Epithelial cell of proximal tubule (primary cell): Measurements from ENCODE around the gene TPMT. TPM values are rescaled to one million over a fixed set of nuclear protein-coding genes. Genes with fewer than 3 reads are reported as not detected.

Experiments used
- DNase-seq: peaks from one replicate; pipeline ENCODE4 v3.0.0-alpha.2; 2011; ENCODE audit warnings: low read depth
- H3K4me3 ChIP-seq: 2 replicates; pipeline ENCODE4 v1.5.1; 2011; ENCODE audit warnings: low read depth, mild to moderate bottlenecking, low read length
- total RNA-seq: library from RNA; depleted of rRNA; stranded (reverse); fragments of >200 nt; gene quantifications from 2 replicates; pipeline ENCODE4 v1.2.3, GENCODE V29; 2015
- TF ChIP-seq, protein P1 (sequence below): conservative IDR thresholded peaks from 2 replicates; pipeline ENCODE4 v1.5.1; 2012; ENCODE audit warnings: low read depth, mild to moderate bottlenecking, low read length

The TPMT gene
- total RNA-seq, 1 donor from 2014 or later, result 13.2 TPM

DNA sequence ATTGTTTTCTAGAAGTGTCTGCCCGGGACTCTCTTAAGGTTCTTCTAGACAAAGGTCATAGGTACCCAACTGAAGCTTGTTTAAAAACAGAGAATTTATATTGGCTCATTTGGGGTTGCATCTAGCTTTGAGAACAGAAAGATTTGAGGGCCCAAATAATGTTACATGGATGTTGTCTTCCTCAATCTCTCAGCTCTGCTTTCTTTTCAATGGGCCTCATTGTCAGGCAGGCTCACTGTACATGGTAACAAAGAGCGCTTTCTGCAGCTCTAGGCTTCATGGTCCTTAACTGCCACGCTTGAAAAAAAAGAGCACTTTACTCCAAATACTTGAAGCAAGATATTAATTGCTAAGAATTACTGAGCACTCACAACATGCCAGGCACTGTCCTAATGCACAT, 54.6 kb downstream of the TPMT start:
- TF ChIP-seq, protein P1, sequence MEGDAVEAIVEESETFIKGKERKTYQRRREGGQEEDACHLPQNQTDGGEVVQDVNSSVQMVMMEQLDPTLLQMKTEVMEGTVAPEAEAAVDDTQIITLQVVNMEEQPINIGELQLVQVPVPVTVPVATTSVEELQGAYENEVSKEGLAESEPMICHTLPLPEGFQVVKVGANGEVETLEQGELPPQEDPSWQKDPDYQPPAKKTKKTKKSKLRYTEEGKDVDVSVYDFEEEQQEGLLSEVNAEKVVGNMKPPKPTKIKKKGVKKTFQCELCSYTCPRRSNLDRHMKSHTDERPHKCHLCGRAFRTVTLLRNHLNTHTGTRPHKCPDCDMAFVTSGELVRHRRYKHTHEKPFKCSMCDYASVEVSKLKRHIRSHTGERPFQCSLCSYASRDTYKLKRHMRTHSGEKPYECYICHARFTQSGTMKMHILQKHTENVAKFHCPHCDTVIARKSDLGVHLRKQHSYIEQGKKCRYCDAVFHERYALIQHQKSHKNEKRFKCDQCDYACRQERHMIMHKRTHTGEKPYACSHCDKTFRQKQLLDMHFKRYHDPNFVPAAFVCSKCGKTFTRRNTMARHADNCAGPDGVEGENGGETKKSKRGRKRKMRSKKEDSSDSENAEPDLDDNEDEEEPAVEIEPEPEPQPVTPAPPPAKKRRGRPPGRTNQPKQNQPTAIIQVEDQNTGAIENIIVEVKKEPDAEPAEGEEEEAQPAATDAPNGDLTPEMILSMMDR, result no peak
- DNase-seq, result no peak
- H3K4me3 ChIP-seq, result no peak overlapping the region

DNA sequence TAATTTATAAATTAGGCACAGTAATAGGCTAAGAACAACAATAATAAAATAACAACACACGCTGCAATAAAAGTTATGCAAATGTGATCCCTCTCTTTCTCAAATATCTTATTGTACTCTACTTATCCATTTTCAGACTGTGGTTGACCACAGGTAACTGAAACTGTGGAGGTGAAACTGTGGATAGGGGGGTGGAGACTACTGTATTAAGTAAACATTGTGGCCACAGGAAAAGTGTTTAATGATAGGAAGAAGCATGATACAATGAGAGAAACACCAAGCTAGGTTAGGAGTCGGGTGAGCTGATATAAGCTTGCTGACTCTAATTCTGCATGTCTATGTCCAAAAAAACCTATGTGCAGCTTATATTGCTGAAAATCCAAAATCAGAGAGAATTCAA, 55.4 kb downstream of the TPMT start:
- DNase-seq, result no peak
- TF ChIP-seq, protein P1, result no peak
- no peak overlapping the region for H3K4me3 ChIP-seq

DNA sequence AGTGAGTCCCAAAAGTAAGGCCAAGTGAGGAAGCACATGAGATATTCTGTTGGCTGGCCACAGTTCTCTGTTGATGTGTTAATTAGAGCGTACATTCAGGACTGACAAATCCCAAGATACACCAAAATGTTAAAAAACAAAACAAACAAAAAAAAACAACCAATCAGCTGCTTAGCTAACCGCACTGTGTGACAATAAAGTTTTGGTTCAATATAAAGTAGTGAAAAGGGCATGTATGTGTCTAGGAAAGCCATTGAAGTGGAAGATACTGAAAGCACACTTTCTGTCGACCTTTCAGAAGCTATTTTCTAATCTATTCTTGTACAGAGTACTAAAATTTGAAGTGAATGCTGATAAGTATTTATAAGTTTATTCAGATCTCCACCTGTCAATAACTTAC, 58.5 kb downstream of the TPMT start:
- H3K4me3 ChIP-seq, result no peak overlapping the region
- TF ChIP-seq, protein P1, result no peak
- no peak for DNase-seq

DNA sequence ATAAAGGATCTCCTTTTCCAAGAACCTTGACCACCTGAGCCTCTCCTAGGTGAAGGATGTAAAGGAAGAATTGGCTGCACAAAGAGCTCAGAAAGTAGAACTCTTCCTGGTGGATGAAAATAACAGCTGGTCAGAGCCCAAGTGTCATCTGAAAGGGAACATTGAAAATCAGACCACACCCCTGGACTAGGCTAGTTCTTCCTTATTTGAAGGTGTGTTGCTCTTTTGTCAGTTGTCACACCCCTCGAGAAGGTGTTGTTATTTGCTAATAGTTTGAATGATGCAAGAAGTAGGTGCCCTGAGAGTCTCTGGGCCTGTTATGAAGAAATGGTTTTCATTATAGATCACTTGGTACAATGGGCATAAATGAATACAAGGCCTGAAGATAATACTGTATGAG, 63.5 kb downstream of the TPMT start:
- DNase-seq, result no peak
- H3K4me3 ChIP-seq, result no peak overlapping the region
- TF ChIP-seq, protein P1, result no peak

DNA sequence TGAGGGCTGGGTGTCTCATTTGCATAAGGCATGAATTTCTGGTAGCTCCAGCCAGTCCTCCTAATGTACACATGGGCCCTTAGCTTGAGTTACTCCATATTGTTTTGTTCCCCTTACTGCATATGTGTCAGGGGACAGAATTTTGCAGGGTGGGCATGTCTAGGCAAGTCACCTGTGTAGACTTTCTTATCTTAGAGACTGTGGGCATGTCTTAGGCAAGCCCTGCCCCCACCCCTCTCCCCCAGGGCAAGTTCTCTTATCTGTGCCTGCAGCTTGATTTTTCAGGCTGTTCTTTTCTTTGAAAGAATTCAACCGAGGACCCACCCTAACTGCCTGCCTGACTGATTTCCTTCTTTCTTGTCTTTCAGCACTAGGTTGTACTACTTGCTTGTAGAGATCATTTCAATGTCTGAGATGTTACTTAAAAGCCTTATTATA, 64.5 kb downstream of the TPMT start:
- no peak overlapping the region for H3K4me3 ChIP-seq
- TF ChIP-seq, protein P1, result no peak
- no peak for DNase-seq

DNA sequence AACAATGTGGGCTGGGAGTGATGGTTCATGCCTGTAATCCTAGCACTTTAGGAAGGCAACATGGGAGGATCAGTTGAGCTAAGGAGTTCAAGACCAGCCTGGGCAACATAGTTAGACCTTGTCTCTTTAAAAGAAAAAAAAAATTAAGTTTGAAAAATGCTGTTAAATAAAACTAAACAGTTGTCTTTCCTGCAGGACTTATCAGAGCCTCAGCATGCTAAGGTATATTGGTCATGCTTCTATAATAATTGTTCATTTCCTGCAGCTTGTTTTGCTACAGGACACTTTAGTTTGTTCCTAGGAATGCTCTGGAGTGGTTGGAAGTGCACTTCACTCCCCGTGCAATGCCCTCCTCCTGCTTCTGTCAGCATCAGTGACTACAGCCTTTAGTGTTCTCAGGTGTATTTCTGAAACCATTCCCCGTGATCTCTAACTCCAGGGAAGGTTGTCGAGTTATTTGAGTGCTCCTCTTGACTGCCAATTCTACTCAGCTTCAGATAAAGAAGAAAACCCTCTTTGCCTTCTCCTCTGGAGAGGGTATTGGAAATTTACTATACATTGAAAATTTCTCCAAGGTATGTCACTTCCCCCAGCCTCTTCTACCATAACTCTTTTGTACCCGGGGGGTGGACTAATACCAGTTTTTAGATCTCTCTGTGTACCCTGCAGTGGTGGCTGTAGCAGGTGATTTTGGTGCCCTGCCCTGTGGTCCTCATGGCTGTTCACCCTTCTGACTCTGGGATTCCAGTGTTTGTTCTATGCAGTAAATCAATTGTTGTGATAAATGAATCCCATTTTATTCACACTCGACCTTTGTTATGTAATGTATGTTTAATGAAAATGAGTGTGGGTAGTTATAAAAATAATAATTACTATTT, 66.2 kb downstream of the TPMT start:
- no peak for DNase-seq
- no peak overlapping the region for H3K4me3 ChIP-seq
- TF ChIP-seq, protein P1, result no peak
